ENCODE measurements around the gene TOMM20.

The TOMM20 gene

GRCh38 chr1:235069176-235069575 lies 59.5 kb downstream of the TOMM20 start:
- H3K4me3 ChIP-seq (ENCODE audit: low read length), result no peak overlapping the region
- no peak for DNase-seq (ENCODE audit: low read depth)
- TF ChIP-seq, protein P1, sequence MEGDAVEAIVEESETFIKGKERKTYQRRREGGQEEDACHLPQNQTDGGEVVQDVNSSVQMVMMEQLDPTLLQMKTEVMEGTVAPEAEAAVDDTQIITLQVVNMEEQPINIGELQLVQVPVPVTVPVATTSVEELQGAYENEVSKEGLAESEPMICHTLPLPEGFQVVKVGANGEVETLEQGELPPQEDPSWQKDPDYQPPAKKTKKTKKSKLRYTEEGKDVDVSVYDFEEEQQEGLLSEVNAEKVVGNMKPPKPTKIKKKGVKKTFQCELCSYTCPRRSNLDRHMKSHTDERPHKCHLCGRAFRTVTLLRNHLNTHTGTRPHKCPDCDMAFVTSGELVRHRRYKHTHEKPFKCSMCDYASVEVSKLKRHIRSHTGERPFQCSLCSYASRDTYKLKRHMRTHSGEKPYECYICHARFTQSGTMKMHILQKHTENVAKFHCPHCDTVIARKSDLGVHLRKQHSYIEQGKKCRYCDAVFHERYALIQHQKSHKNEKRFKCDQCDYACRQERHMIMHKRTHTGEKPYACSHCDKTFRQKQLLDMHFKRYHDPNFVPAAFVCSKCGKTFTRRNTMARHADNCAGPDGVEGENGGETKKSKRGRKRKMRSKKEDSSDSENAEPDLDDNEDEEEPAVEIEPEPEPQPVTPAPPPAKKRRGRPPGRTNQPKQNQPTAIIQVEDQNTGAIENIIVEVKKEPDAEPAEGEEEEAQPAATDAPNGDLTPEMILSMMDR (conservative IDR thresholded peaks at IDR 0.05; ENCODE audit: low read length), result no peak

DNA sequence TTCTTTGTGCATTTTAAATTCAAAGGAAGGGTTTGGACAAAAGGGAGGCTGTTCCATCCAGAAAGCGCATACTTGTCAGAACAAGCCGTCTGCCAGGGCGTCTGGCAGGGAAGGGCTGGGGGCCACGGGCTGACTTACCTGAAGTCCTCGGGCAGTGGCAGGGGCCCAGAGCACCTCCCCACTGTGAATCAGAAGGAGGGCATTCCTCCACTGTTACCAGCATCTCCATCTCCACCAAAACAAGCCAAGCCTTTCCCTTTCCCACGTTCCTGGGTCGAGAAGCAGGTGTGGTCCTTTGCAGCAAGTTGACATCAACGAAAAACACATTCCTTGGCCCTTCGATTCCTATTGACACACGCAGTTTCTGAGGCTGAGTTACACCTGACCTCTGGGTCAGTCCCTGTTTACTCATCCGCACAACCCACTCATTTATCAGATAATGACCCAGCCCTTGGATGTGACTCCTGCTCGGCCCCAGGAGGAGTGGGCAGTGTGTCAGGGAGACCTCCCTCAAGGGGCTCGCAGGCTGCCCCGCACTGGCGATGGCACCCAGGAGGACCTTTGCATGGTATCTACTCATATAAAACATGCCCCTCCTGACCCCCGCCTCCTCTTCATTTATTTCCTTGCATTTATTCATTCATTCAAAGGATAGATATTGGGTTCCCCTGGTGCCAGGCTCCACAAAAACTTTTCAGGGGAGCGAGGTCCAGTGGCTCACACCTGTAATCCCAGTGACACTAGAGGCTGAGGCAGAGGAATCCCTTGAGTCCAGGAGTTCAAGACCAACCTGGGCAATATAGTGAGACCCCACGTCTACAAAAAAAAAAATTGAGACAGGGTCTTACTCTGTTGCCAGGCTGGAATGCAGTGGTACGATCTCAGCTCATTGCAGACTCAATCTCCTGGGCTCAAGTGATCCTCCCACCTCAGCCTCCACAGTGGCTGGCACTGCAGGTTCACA lies 60.2 kb downstream of the TOMM20 start:
- TF ChIP-seq, protein P1 (conservative IDR thresholded peaks at IDR 0.05; ENCODE audit: low read length), result no peak
- H3K4me3 ChIP-seq (ENCODE audit: low read length), result no peak overlapping the region
- peak; percentile 75 for DNase-seq (ENCODE audit: low read depth)

DNA sequence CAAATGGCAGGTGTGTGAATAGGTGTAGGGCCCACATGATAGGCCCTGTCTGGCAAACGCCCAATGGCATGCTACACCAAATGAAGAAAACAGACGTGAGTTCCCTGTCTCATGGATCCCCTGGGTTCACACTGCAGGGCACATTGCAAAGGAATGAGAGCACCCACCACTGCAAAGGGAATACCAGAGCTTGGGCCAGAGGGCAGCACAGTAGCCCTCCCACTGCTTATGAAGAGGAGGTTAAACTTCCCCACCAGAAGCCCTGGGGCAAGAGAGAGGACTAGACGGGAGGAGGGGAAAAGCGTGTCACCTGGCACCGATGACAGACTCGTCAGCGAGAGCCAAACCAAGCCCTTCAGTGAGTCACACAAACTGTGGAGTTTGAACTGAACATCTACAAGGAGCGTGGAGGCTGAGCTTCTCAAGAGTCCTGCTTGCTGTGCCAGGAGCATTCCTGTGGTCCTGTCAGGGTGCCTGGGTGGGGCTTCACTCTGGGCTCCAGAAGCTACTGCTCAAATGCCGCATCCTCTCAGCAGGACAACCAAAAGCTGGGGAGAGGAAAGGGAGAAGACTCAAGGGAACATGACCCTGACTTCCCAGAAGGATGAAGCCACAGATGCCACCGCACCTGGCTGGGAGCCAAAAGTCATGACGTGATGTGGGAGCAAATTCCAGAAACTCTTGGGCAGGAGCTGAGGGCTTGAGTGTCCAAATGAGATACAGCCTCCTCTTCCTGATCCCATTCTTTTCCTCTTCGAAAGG lies 61.1 kb downstream of the TOMM20 start:
- H3K4me3 ChIP-seq (ENCODE audit: low read length), result no peak overlapping the region
- TF ChIP-seq, protein P1 (conservative IDR thresholded peaks at IDR 0.05; ENCODE audit: low read length), result no peak
- DNase-seq (ENCODE audit: low read depth), result peak; percentile 100

DNA sequence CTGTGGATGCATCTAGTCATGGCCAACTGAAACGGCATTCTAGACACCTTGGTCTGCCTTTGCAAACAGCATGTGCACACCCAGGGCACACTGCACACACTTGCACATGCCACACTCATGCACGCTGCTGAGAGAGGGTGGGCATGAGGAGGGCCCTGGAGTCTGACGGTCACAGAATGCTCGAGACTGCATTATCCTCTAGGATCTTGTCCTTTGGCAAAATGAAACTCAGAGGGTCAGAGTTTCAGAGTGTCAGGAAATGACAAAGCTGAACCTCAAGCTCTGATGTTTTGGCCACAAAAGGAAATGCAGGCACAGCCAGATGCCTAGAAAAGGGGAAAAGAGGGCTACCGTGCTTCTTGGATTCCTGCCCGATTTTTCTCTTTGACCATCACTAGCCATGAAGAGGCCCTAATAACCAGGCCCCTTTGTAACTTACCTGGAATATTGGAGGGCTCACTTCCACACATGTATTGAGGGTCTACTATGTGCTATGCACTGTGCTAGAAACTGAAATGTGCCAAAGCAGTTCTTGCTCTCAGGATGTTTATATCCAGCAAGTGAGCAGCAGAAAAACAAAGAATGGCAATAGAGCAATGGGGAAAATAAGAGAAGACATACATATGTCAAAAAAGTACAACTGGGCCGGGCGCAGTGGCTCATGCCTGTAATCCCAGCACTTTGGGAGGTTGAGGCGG lies 65.4 kb downstream of the TOMM20 start:
- DNase-seq (ENCODE audit: low read depth), result no peak
- TF ChIP-seq, protein P1 (conservative IDR thresholded peaks at IDR 0.05; ENCODE audit: low read length), result no peak
- H3K4me3 ChIP-seq (ENCODE audit: low read length), result no peak overlapping the region

GRCh38 chr1:235060607-235061470 lies 67.8 kb downstream of the TOMM20 start:
- TF ChIP-seq, protein P1 (conservative IDR thresholded peaks at IDR 0.05; ENCODE audit: low read length), result no peak
- no peak overlapping the region for H3K4me3 ChIP-seq (ENCODE audit: low read length)
- peak; percentile 58 for DNase-seq (ENCODE audit: low read depth)

All from AG10803 (cell line).